CD14-positive monocyte (primary cell): ENCODE measurements around the gene ARMC9. TPM values are rescaled to one million over a fixed set of nuclear protein-coding genes. Genes with fewer than 3 reads are reported as not detected.

Experiments
- DNase-seq, 3 donors: peaks; one replicate each; pipeline ENCODE4 v3.0.0-alpha.2; 2011 to 2022
- H2AFZ ChIP-seq: 2 replicates; pipeline ENCODE4 v1.6.0; 2012; ENCODE audit warnings: mild to moderate bottlenecking, low read depth, low read length, inconsistent platforms; ENCODE audit not compliant: insufficient read depth, poor library complexity, severe bottlenecking
- H3K27ac ChIP-seq, 2 donors: 1 replicate in 1 of 2; 2 replicates in 1 of 2; pipeline ENCODE4 v1.5.1; 2012 to 2013; ENCODE audit warnings: low read length in 2 of 2, control low read depth in 1 of 2, inconsistent platforms in 1 of 2, low read depth in 1 of 2, mild to moderate bottlenecking in 1 of 2
- H3K27me3 ChIP-seq, 2 donors: one replicate each; pipeline versions ENCODE4 v1.6.0 to v1.6.1; 2011 to 2013; ENCODE audit warnings: low read length in 2 of 2; ENCODE audit not compliant: control insufficient read depth in 2 of 2, insufficient read depth in 2 of 2
- H3K36me3 ChIP-seq, 2 donors: replicated peaks in 1 of 2; 1 replicate in 1 of 2; 2 replicates in 1 of 2; pipeline versions ENCODE4 v1.5.1 to v1.6.1; 2012 to 2013; ENCODE audit warnings: low read length in 2 of 2, control low read depth in 1 of 2, inconsistent platforms in 1 of 2, mild to moderate bottlenecking in 1 of 2; ENCODE audit not compliant: insufficient read depth in 2 of 2, control insufficient read depth in 1 of 2
- H3K4me1 ChIP-seq, 2 donors: 1 replicate in 1 of 2; 2 replicates in 1 of 2; pipeline versions ENCODE4 v1.5.1 to v1.6.1; 2012 to 2013; ENCODE audit warnings: low read length in 2 of 2, control low read depth in 1 of 2, inconsistent platforms in 1 of 2, mild to moderate bottlenecking in 1 of 2, moderate library complexity in 1 of 2; ENCODE audit not compliant: insufficient read depth in 2 of 2, control insufficient read depth in 1 of 2
- H3K4me2 ChIP-seq: replicated peaks from 2 replicates; pipeline ENCODE3; 2012; ENCODE audit warnings: low read length, moderate library complexity, mild to moderate bottlenecking; ENCODE audit not compliant: poor library complexity, severe bottlenecking; ENCODE audit errors: extremely low read depth
- H3K4me3 ChIP-seq, 3 experiments: fragments of 200-600 bp in 1 of 3; sonication (generic) in 1 of 3; replicated peaks in 1 of 3; 1 replicate in 2 of 3; 2 replicates in 1 of 3; pipeline ENCODE4 v1.5.1; 2011 to 2013; ENCODE audit warnings: low read length in 3 of 3, mild to moderate bottlenecking in 3 of 3, control low read depth in 2 of 3, low read depth in 2 of 3, inconsistent platforms in 1 of 3, moderate library complexity in 1 of 3
- H3K79me2 ChIP-seq: 2 replicates; pipeline ENCODE4 v1.6.0; 2012; ENCODE audit warnings: mild to moderate bottlenecking, control low read depth, inconsistent platforms, low read length, moderate library complexity; ENCODE audit not compliant: insufficient read depth
- H3K9ac ChIP-seq: 2 replicates; pipeline ENCODE4 v1.6.0; 2017; ENCODE audit warnings: low read length, mild to moderate bottlenecking; ENCODE audit not compliant: insufficient read depth, poor library complexity, severe bottlenecking
- H3K9me3 ChIP-seq, 2 donors: replicated peaks in 1 of 2; 1 replicate in 1 of 2; 2 replicates in 1 of 2; pipeline versions ENCODE4 v1.5.1 to v1.6.1; 2012 to 2013; ENCODE audit warnings: low read length in 2 of 2, control low read depth in 1 of 2; ENCODE audit not compliant: control insufficient read depth in 1 of 2, insufficient read depth in 1 of 2
- H4K20me1 ChIP-seq: 2 replicates; pipeline ENCODE4 v1.6.0; 2012; ENCODE audit warnings: mild to moderate bottlenecking, low read length, control low read depth, moderate library complexity; ENCODE audit not compliant: insufficient read depth
- H3K27ac Mint-ChIP-seq, 7 donors: one replicate each; pipeline ENCODE4 v1.8.0; 2020; ENCODE audit warnings: mild to moderate bottlenecking in 7 of 7, mixed read lengths in 7 of 7, moderate library complexity in 6 of 7, inconsistent platforms in 2 of 7
- H3K27me3 Mint-ChIP-seq, 3 donors: one replicate each; pipeline ENCODE4 v1.8.0; 2021 to 2022; ENCODE audit warnings: low read depth in 3 of 3, mild to moderate bottlenecking in 3 of 3, mixed read lengths in 3 of 3, moderate library complexity in 3 of 3, inconsistent platforms in 1 of 3
- H3K36me3 Mint-ChIP-seq, 2 donors: one replicate each; pipeline ENCODE4 v1.8.0; 2020; ENCODE audit warnings: mixed read lengths in 2 of 2, inconsistent platforms in 1 of 2, mild to moderate bottlenecking in 1 of 2
- H3K4me1 Mint-ChIP-seq: one replicate; pipeline ENCODE4 v1.8.0; 2020; ENCODE audit warnings: mild to moderate bottlenecking, mixed read lengths
- H3K4me3 Mint-ChIP-seq, 2 donors: one replicate each; pipeline ENCODE4 v1.8.0; 2020; ENCODE audit warnings: mild to moderate bottlenecking in 2 of 2, mixed read lengths in 2 of 2, moderate library complexity in 1 of 2
- H3K9me3 Mint-ChIP-seq, 7 donors: one replicate each; pipeline ENCODE4 v1.8.0; 2020 to 2022; ENCODE audit warnings: mixed read lengths in 7 of 7, mild to moderate bottlenecking in 6 of 7, moderate library complexity in 6 of 7, inconsistent platforms in 2 of 7
- CTCF ChIP-seq: fragments of 200-600 bp; IDR thresholded peaks from one replicate; pipeline ENCODE4 v1.8.0; 2022; ENCODE audit warnings: antibody characterized with exemption, mild to moderate bottlenecking
- WGBS: methylation state at CpG from one replicate; pipeline ENCODE4 v1.1.5; 2013; ENCODE audit warnings: missing lambda C conversion rate; ENCODE audit not compliant: insufficient coverage; 5-methylcytosine and 5-hydroxymethylcytosine counted together
- intact Hi-C, 2 donors: fragments of 100-400 bp; cut with micrococcal nuclease; formaldehyde crosslinking; loops; one replicate each; pipeline versions ENCODE4 v1.15.0 to v1.15.1; 2023
- polyA plus RNA-seq, 3 donors: library from polyadenylated mRNA; depleted of rRNA in 1 of 3; unstranded in 2 of 3; stranded (reverse) in 1 of 3; fragments of 300-500 nt in 2 of 3; fragments of >200 nt in 1 of 3; fragmentation: Illumina TruSeq in 2 of 3; gene quantifications; 1 replicate in 2 of 3; 2 replicates in 1 of 3; pipeline ENCODE4 v1.2.3, GENCODE V29; 2012 to 2021

The ARMC9 gene
- polyA plus RNA-seq, 3 donors = 0.07 to 0.27 TPM; not detected in 1

DNA sequence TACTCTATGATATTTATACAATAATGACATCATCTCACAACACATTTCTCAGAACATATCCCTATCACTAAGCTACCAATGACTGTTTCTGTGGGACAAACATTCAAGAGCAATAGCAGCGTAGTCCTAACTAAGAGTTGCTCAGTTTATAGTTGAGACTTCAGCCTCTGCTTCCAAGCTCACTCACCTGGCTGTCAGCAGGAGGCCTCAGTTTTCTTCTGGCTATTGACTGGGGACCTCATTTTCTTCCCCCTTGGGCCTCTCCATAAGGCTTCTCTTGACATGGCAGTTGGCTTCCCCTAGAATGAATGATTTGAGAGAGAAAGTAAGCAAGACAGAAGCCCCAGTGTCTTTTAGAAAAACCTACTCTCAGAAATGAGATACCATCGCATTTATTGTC, 85.9 kb downstream of the ARMC9 start:
- Mint-ChIP-seq H3K27ac (no peak overlapping the region), H3K9me3 (no peaks in the 10 kb centered on the region), H3K4me3 (no peak overlapping the region), H3K36me3 (no peaks in the 10 kb centered on the region), H3K27me3 (peaks cover 0 to 3% (median 0%) of the 10 kb centered on the region in 3 donors), H3K4me1 (peaks cover 11% of the 10 kb centered on the region)
- WGBS = 100% methylated on average over 1 of the region's 2 CpGs
- Histone ChIP-seq H3K9ac (no peak overlapping the region), H3K4me3 (no peak overlapping the region), H3K9me3 (no peaks in the 10 kb centered on the region), H4K20me1 (no peaks in the 10 kb centered on the region), H2AFZ (no peak overlapping the region), H3K79me2 (no peaks in the 10 kb centered on the region), H3K27me3 (no peaks in the 10 kb centered on the region), H3K27ac (no peak overlapping the region), H3K4me1 (peaks cover 6 to 8% of the 10 kb centered on the region in 2 donors), H3K4me2 (no peak overlapping the region), H3K36me3 (no peaks in the 10 kb centered on the region)
- no peak for DNase-seq
- no peak for TF ChIP-seq CTCF
- intact Hi-C loops = no loop called here

DNA sequence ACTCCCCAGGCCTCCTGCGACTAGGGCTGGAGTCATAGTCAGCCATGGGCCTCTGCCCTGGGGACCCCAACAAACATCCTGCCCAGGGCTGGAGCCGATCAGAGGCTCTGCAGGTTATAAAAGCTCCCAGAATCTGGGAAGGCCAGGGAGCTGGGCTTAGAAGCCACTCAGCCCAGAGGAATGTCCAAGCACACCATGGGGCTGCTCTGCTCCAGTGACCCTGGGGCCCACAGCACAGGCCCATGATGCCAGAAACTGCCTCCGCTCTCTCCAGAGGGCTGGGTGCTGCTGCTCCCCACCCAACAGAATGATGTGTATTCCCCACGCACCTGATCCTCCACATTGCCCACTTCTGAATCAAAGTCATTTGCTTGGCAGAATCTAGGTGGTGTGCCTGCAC, 88.5 kb downstream of the ARMC9 start:
- no peak overlapping the region for H3K4me2 ChIP-seq
- 92% methylated on average over 2 of the region's 4 CpGs for WGBS
- no peaks in the 10 kb centered on the region for H3K27me3 ChIP-seq
- no peak overlapping the region for H3K4me3 Mint-ChIP-seq
- H3K27me3 Mint-ChIP-seq = no peaks in the 10 kb centered on the region
- H3K4me3 ChIP-seq = no peak overlapping the region
- no peaks in the 10 kb centered on the region for H3K9me3 Mint-ChIP-seq
- H3K9ac ChIP-seq = no peak overlapping the region
- H3K36me3 Mint-ChIP-seq = no peaks in the 10 kb centered on the region
- no peaks in the 10 kb centered on the region for H3K9me3 ChIP-seq
- H3K79me2 ChIP-seq = no peaks in the 10 kb centered on the region
- H3K36me3 ChIP-seq = no peaks in the 10 kb centered on the region
- H3K27ac Mint-ChIP-seq = no peak overlapping the region
- no peak overlapping the region for H3K27ac ChIP-seq
- H3K4me1 Mint-ChIP-seq = peaks cover 13% of the 10 kb centered on the region
- no peak for TF ChIP-seq CTCF
- intact Hi-C loops = no loop called here
- peaks cover 0 to 3% of the 10 kb centered on the region in 2 donors for H3K4me1 ChIP-seq
- H4K20me1 ChIP-seq = no peaks in the 10 kb centered on the region
- no peak for DNase-seq
- no peak overlapping the region for H2AFZ ChIP-seq
